Neural cell (in vitro differentiated cells): Measurements from ENCODE around the gene GBX2. TPM values are rescaled to one million over a fixed set of nuclear protein-coding genes. Genes with fewer than 3 reads are reported as not detected.

Experiments used
- H2AFZ ChIP-seq: fragments of 200-600, 300-800 bp; sonication (generic), shearing (Covaris generic); 2 replicates; pipeline ENCODE4 v1.6.0; 2014; ENCODE audit warnings: low read depth, mild to moderate bottlenecking, antibody characterized with exemption, low read length, moderate library complexity
- H3F3A ChIP-seq: fragments of 200-600 bp; shearing (Covaris generic); 2 replicates; pipeline ENCODE4 v1.6.1; 2016; ENCODE audit warnings: mild to moderate bottlenecking, moderate library complexity, mixed read lengths, antibody characterized with exemption, low read length; ENCODE audit not compliant: insufficient read depth, poor library complexity, severe bottlenecking
- H3K27ac ChIP-seq: fragments of 200-600, 300-800 bp; sonication (generic), shearing (Covaris generic); 2 replicates; pipeline ENCODE4 v1.5.1; 2014; ENCODE audit warnings: mild to moderate bottlenecking, low read length, moderate library complexity
- H3K27me3 ChIP-seq: fragments of 300-800, 200-600 bp; sonication (generic), shearing (Covaris generic); 2 replicates; pipeline ENCODE4 v1.6.0; 2014; ENCODE audit warnings: mild to moderate bottlenecking, low read depth, low read length, moderate library complexity; ENCODE audit not compliant: insufficient read depth
- H3K36me3 ChIP-seq: fragments of 300-800, 200-600 bp; sonication (generic), shearing (Covaris generic); 2 replicates; pipeline ENCODE4 v1.5.1; 2014; ENCODE audit warnings: mild to moderate bottlenecking, antibody characterized with exemption, low read length, moderate library complexity; ENCODE audit not compliant: insufficient read depth
- H3K4me2 ChIP-seq: fragments of 300-800, 200-600 bp; sonication (generic), shearing (Covaris generic); 2 replicates; pipeline ENCODE4 v1.6.0; 2014; ENCODE audit warnings: mild to moderate bottlenecking, low read length
- H3K4me3 ChIP-seq: fragments of 300-800, 200-600 bp; sonication (generic), shearing (Covaris generic); 2 replicates; pipeline ENCODE4 v1.5.1; 2014; ENCODE audit warnings: mild to moderate bottlenecking, low read length, moderate library complexity
- H3K79me2 ChIP-seq: fragments of 200-600 bp; shearing (Covaris generic); replicated peaks from 2 replicates; pipeline ENCODE4 v1.6.0; 2014; ENCODE audit warnings: mild to moderate bottlenecking, low read length, moderate library complexity; ENCODE audit not compliant: insufficient read depth
- H3K9ac ChIP-seq: fragments of 300-800, 200-600 bp; sonication (generic), shearing (Covaris generic); 2 replicates; pipeline ENCODE4 v1.6.1; 2016; ENCODE audit warnings: mild to moderate bottlenecking, low read length, mixed read lengths
- H3K9me2 ChIP-seq: fragments of 200-600 bp; shearing (Covaris generic); 2 replicates; pipeline ENCODE4 v1.6.1; 2016; ENCODE audit warnings: mild to moderate bottlenecking, low read length, mixed read lengths; ENCODE audit not compliant: insufficient read depth
- H3K9me3 ChIP-seq: fragments of 200-600, 300-800 bp; sonication (generic), shearing (Covaris generic); 2 replicates; pipeline ENCODE4 v1.6.1; 2016; ENCODE audit warnings: mild to moderate bottlenecking, mixed run types, low read length, moderate library complexity, mixed read lengths
- H4K20me1 ChIP-seq: fragments of 200-600 bp; shearing (Covaris generic); 2 replicates; pipeline ENCODE4 v1.6.1; 2016; ENCODE audit warnings: mild to moderate bottlenecking, mixed run types; ENCODE audit not compliant: insufficient read depth
- CTCF ChIP-seq: fragments of 450-650 bp; IDR thresholded peaks from 2 replicates; pipeline ENCODE4 v1.5.1; 2014; ENCODE audit warnings: antibody characterized with exemption, mild to moderate bottlenecking, moderate library complexity; ENCODE audit not compliant: poor library complexity, severe bottlenecking
- EP300 ChIP-seq: fragments of 450-650 bp; conservative IDR thresholded peaks from 2 replicates; pipeline ENCODE4 v1.6.1; 2014; ENCODE audit warnings: antibody characterized with exemption, mild to moderate bottlenecking, moderate library complexity; ENCODE audit not compliant: poor library complexity, severe bottlenecking
- EZH2 ChIP-seq: fragments of 200-600, 300-800 bp; shearing (Covaris generic), sonication (generic); IDR thresholded peaks from 2 replicates; pipeline ENCODE4 v1.6.1; 2014; ENCODE audit warnings: antibody characterized with exemption, low read length, borderline replicate concordance, mild to moderate bottlenecking; ENCODE audit not compliant: insufficient read depth, poor library complexity, severe bottlenecking
- MXI1 ChIP-seq: fragments of 450-650 bp; conservative IDR thresholded peaks from 2 replicates; pipeline ENCODE4 v1.6.1; 2014; ENCODE audit warnings: antibody characterized with exemption, mild to moderate bottlenecking; ENCODE audit not compliant: poor library complexity, severe bottlenecking
- POLR2AphosphoS5 ChIP-seq: IDR thresholded peaks from 2 replicates; pipeline ENCODE4 v1.6.1; 2012
- RAD21 ChIP-seq: fragments of 450-650 bp; conservative IDR thresholded peaks from 2 replicates; pipeline ENCODE4 v1.6.1; 2014; ENCODE audit warnings: antibody characterized with exemption, mild to moderate bottlenecking, moderate library complexity
- REST ChIP-seq: IDR thresholded peaks from 2 replicates; pipeline ENCODE4 v1.6.1; 2012; ENCODE audit warnings: borderline replicate concordance
- SMC3 ChIP-seq: fragments of 450-650 bp; conservative IDR thresholded peaks from 2 replicates; pipeline ENCODE4 v1.6.1; 2014; ENCODE audit warnings: antibody characterized with exemption, mild to moderate bottlenecking, moderate library complexity; ENCODE audit not compliant: poor library complexity
- TAF1 ChIP-seq: IDR thresholded peaks from 2 replicates; pipeline ENCODE4 v1.6.1; 2012; ENCODE audit warnings: low read depth
- polyA plus RNA-seq: library from polyadenylated mRNA; depleted of rRNA; stranded (reverse); fragments of >200 nt; gene quantifications from 2 replicates; pipeline ENCODE4 v1.2.3, GENCODE V29; 2014

Gene GBX2
- polyA plus RNA-seq, 1 donor from 2014 or later = 0.92 TPM

DNA sequence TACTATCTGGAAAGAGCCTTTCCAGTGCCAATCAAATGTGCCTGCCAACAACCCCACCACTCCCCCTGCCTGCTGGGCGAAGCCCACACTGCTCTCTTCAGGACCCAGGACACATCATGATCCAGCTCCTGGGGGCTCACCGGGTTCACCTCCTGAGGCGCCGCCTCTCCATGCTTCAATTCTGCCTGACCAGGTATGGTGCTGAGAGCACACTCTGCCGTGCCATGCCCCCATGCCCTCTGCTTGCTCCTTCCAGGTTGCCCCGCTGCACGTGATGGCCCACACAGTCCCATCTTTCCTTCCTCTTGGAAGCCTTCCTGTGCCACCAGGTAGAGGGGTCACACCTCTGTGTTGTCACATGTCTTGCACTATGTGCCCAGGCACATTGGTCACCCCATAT, 48.5 kb upstream of the GBX2 start:
- Histone ChIP-seq H3K4me2 (no peak overlapping the region), H3K4me3 (no peak overlapping the region), H2AFZ (no peak overlapping the region), H3F3A (no peaks in the 10 kb centered on the region), H3K27ac (no peak overlapping the region), H3K27me3 (no peaks in the 10 kb centered on the region), H3K9ac (no peak overlapping the region), H3K79me2 (no peaks in the 10 kb centered on the region), H3K36me3 (no peaks in the 10 kb centered on the region), H3K9me3 (no peaks in the 10 kb centered on the region), H3K9me2 (no peaks in the 10 kb centered on the region), H4K20me1 (no peaks in the 10 kb centered on the region)
- TF ChIP-seq RAD21 (no peak), REST (no peak), EP300 (no peak), MXI1 (no peak), TAF1 (no peak), EZH2 (no peak), POLR2AphosphoS5 (no peak), SMC3 (no peak), CTCF (no peak)

DNA sequence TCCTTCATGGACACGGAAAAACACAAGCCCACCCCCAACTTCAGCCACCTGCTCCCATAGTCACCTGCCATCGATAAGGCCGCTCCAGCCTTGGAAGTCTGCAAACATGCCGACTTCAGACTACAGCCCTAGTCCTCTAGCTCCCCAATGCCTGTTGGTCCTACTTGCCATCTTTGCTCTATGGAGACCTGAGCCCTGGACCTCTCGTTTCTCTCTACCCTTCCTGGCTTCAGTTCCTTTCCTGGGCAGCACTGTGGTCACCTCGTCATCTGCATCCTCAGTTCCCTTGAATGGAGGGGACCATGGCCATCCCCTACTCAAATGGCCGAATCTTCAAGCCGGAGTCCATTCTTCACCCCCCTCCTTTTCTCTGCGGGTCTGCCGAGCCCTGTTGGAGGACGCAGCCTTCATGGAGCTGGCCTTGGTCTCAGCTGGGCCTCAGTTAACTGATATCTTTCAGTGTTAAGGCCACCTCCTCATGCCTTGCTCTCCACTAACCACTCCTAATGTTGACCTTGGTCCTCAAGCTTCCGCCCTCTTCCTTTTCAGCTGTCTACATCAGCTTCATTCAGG, 47.7 kb upstream of the GBX2 start:
- Histone ChIP-seq H3K79me2 (no peaks in the 10 kb centered on the region), H3K4me3 (no peak overlapping the region), H3K27ac (no peak overlapping the region), H3K36me3 (no peaks in the 10 kb centered on the region), H2AFZ (no peak overlapping the region), H3K9me3 (no peaks in the 10 kb centered on the region), H3K4me2 (no peak overlapping the region), H3K9ac (no peak overlapping the region), H3K9me2 (no peaks in the 10 kb centered on the region), H3F3A (no peaks in the 10 kb centered on the region), H4K20me1 (no peaks in the 10 kb centered on the region), H3K27me3 (no peaks in the 10 kb centered on the region)
- no peak for TF ChIP-seq EP300

GRCh38 chr2:236215196-236215595, 47.0 kb upstream of the GBX2 start:
- Histone ChIP-seq H3K27me3 (no peaks in the 10 kb centered on the region), H3K9me3 (no peaks in the 10 kb centered on the region)

More at GRCh38 chr2:236215196-236215595, 47.0 kb upstream of the GBX2 start:
- Histone ChIP-seq H4K20me1 (no peaks in the 10 kb centered on the region), H3K36me3 (no peaks in the 10 kb centered on the region), H3F3A (no peaks in the 10 kb centered on the region), H3K9me2 (no peaks in the 10 kb centered on the region), H2AFZ (no peak overlapping the region), H3K9ac (no peak overlapping the region), H3K27ac (no peak overlapping the region), H3K79me2 (no peaks in the 10 kb centered on the region), H3K4me2 (no peak overlapping the region), H3K4me3 (no peak overlapping the region)
- TF ChIP-seq POLR2AphosphoS5 (no peak), REST (no peak), TAF1 (no peak), EZH2 (no peak), RAD21 (no peak), CTCF (no peak), MXI1 (no peak), SMC3 (no peak), EP300 (no peak)
